ENCODE results near the gene PPP3R2.

GRCh38 chr9:101564252-101564651 is 30.5 kb downstream of the PPP3R2 start:
- TF ChIP-seq POLR2AphosphoS5 (IDR thresholded peaks at IDR 0.05; ENCODE audit: low read depth), result no peak
- TF ChIP-seq CREB1 (CRISPR knock-in tag; IDR thresholded peaks at IDR 0.05; ENCODE audit: low read depth), result no peak
- no peak for TF ChIP-seq CTCF (conservative IDR thresholded peaks at IDR 0.05; ENCODE audit: low read depth in 2 of 2)
